HG03175 (cell line): ENCODE measurements around the gene SMCHD1.

Source experiments
- ATAC-seq: cut with Tn5 transposase; IDR thresholded peaks from one replicate; pipeline ENCODE4 v1.9.1; 2021; ENCODE audit warnings: mild to moderate bottlenecking, moderate library complexity; ENCODE audit not compliant: unreplicated experiment

SMCHD1 gene

GRCh38 chr18:2655178-2655953 lies at the start of gene SMCHD1:
Gene SMCHD1, plus strand, starts transcription at chr18:2655726. Its CDS starts 350 bp downstream, at chr18:2656076.
- peak; percentile 71 for ATAC-seq

- ATAC-seq: no peak
Observed at GRCh38 chr18:2606335-2606734, 49.2 kb upstream of the SMCHD1 start.

- ATAC-seq: no peak
Observed at GRCh38 chr18:2609604-2610003, 45.9 kb upstream of the SMCHD1 start.

GRCh38 chr18:2610549-2610948 lies 45.0 kb upstream of the SMCHD1 start:
- no peak for ATAC-seq

GRCh38 chr18:2612996-2613395 lies 42.5 kb upstream of the SMCHD1 start:
- ATAC-seq: no peak

GRCh38 chr18:2617401-2617998 lies 38.0 kb upstream of the SMCHD1 start:
- ATAC-seq: no peak

GRCh38 chr18:2618009-2618408 lies 37.5 kb upstream of the SMCHD1 start:
- no peak for ATAC-seq

GRCh38 chr18:2625217-2625616 lies 30.3 kb upstream of the SMCHD1 start:
- ATAC-seq: no peak

GRCh38 chr18:2627821-2628276 lies 27.7 kb upstream of the SMCHD1 start:
- ATAC-seq: peak; percentile 92

GRCh38 chr18:2629003-2629402 lies 26.5 kb upstream of the SMCHD1 start:
- no peak for ATAC-seq

GRCh38 chr18:2635586-2635985 lies 19.9 kb upstream of the SMCHD1 start:
- no peak for ATAC-seq

GRCh38 chr18:2636126-2636631 lies 19.3 kb upstream of the SMCHD1 start:
- peak; percentile 11 for ATAC-seq

- ATAC-seq: peak; percentile 82
Observed at GRCh38 chr18:2641638-2642037, 13.9 kb upstream of the SMCHD1 start.

GRCh38 chr18:2642771-2643170 lies 12.8 kb upstream of the SMCHD1 start:
- no peak for ATAC-seq

GRCh38 chr18:2644535-2644934 lies 11.0 kb upstream of the SMCHD1 start:
- no peak for ATAC-seq

GRCh38 chr18:2651981-2652380 lies 3.5 kb upstream of the SMCHD1 start:
- ATAC-seq: no peak

- no peak for ATAC-seq
Observed at GRCh38 chr18:2653467-2653866, 2.1 kb upstream of the SMCHD1 start.

- ATAC-seq: no peak
Observed at GRCh38 chr18:2654169-2654927, 1.2 kb upstream of the SMCHD1 start.

GRCh38 chr18:2654928-2655177 lies 673 bp upstream of the SMCHD1 start:
- ATAC-seq: peak; percentile 34

GRCh38 chr18:2655954-2656236 lies 369 bp downstream of the SMCHD1 start:
- peak; percentile 35 for ATAC-seq

- ATAC-seq: peak; percentile 8
Observed at GRCh38 chr18:2656237-2656980, 883 bp downstream of the SMCHD1 start.
